Measurements from ENCODE around the gene EXOC6B.

EXOC6B gene

DNA sequence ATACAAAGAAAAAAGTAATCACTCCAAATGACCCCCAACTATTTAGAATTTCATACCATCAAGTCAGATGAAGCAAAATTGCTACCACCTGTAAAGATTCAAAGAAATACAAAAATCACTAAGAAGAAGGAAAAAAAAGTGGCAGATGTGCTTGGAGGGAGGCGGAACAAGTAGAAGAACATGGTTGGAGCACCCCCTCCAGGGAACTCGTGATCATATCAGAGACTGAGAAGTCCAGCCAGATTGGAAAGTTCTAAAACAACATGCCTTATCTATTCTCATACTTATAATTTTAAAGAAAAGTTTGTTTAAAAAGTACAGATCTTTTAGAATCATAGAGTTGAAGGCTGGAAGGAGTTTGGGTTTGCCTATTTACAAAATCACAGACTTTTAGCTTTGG, 564.8 kb downstream of the EXOC6B start:
- DNase-seq = no peak

DNA sequence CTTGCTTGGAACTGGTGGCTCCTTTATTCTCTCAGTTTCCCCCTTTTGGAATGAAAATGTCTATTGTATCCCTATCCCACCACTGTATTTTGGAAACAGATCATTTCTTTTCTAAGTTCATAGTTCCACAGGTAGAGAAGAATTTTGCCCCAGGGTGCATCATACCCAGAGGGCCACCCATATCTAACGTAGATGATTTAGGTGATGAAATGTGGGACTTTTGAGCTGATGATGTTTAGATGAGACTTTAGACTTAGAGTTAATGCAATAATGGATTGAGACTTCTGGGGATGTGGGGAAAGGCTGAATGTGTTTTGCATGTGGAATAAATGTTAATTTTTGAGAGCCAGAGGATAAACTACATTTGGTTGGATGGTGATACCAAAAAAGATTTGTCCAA, 570.3 kb downstream of the EXOC6B start:
- DNase-seq = no peak

DNA sequence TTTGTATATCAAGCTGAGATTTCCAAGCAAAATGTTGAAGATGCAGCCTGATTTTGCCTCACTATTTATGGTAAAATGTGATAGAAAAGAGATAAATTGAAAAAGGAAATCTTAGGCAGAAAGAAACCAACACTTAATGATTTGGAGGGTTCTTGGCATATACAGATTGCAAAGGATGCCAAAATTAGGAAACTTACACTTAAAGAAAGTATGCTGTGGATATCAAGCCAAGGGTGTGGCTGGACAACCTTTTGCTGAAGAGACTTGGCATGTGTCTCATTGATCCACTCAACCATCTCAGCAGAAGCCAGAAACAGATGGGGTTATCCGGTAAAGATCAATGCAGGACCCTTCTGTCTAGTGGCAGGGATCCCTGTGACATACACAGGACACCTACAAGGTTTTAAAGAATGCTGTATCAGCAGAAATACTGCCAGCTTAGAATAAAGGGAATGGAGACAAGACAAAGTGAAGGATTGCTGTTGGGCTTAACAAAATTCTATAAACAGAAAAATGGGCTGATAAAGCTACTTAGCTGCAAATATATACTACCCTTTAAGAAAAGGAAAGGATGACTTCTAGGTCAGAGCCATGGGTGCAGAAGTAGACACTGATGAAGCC, 570.9 kb downstream of the EXOC6B start:
- DNase-seq = no peak

DNA sequence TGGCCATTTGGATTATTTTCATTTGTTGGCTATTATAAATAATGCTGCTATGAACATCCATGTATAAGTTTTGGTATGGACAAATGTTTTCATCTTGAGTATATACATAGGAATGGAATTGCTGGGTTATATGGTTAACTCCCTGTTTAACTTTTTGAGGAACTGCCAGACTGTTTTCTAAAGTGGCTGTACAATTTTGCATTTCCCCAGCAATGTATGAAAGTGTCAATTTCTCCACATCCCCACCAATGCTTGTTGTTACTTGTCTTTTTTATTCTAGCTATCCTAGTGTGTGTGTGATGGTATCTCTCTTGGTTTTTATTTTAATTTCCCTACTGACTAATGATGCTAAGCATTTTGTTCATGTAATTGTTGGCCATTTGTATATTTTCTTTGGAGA, 587.5 kb downstream of the EXOC6B start:
- DNase-seq = no peak

DNA sequence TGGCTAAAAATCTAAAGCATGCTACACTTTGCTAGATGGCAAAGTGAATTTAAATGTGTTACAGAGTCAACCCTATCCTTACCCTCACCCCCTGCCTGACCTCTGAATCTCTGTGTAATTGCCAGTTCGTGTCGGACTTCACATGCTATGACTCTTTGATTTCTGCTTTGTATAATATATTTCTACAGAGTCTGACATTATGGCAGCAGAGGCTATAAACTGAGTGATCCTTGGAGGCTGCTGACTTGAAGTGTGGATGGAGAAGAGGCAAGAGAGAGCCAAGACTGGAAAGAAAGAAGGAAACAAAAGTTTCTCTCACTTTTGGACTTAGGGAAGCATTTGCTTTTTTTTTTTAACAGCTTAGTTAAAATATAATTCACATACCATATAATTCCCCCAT, 588.3 kb downstream of the EXOC6B start:
- DNase-seq = no peak

DNA sequence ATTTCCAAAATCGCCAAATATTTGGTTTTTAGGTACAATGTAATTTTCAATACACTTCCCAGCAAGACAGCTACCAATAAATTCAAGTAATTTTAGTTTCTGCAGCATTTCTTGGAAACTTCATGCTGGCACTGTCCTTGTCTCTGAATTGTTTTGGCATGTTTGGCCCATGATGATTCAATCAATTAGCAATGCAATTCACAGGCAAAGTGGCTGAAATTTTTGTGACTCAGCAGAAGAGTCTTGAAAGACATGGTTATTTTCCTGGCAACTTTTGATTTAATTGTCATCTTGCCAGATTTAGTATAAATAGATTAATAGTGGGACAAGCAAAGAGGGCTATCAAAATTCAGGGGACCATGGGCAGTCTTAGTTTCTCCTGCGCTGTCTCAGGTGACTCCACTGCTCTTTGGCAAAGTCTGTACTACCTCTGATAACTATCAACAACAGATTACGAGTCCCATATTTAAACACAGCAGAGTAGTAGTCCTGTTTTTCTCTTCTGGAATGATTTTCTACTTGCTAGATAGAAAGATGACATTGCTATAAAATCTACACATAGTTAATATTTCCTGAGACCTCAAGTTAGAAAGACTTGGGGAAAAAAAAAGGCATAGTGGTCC, 589.3 kb downstream of the EXOC6B start:
- no peak for DNase-seq

DNA sequence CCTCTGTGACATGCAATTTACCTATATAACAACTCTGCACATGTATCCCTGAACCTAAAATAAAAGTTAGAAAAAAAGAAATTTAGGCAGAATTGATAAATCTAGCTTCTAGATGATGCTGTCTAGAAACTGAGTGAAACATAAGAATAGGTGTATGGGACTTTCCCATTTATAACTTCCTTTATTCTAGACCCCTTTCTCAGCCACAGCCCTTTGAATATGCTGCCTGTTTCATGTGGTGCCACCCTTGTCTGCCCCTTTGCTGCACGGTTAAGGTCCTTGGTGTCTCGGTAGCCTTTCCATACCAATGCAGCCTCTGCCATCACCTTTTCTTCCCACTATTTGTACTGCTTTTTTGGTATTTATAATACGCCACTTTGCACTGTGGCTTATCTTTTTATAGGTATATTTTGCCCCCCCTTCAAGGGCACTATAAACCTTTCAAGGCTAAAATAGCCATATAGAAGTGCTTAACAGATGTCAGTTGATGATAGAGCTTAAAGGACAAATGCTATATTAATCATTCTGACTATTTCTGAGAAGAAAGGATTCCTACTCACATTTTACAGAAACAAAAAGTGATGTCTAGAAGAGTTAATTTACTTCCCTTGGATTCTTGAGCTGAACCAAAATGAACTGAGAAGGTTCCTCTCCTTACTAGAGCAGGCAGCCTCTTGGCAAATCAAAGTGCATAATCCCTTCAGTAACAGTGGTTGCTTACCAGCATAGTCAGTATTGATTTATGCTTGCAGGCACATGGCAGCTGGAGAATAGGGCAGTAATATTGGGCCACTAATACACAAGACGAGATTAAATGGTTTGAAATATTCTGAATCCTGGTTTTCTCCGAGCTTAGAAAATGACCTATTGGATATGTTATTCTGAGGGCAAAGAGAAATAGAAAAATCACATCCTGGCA, 590.1 kb downstream of the EXOC6B start:
- DNase-seq = no peak

DNA sequence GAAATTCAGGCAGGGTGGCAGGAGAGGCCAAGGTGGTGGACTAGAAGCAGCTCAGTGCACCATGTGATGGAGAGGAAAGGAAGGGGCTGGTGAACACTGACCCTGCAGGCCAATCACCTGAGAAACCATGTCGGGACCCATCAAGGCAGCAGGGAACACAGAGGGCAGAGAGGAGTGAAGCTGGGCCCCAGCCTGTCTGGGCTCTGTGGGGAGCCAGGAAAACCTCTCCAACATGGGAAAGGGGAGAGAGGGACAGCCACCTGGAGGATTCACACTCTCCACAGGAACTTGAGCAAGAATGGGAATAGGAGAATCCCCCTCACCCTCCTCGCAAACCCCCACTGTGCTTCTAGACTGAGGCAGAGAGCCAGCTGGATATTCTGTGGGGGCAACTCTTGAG, 592.6 kb downstream of the EXOC6B start:
- DNase-seq = no peak

DNA sequence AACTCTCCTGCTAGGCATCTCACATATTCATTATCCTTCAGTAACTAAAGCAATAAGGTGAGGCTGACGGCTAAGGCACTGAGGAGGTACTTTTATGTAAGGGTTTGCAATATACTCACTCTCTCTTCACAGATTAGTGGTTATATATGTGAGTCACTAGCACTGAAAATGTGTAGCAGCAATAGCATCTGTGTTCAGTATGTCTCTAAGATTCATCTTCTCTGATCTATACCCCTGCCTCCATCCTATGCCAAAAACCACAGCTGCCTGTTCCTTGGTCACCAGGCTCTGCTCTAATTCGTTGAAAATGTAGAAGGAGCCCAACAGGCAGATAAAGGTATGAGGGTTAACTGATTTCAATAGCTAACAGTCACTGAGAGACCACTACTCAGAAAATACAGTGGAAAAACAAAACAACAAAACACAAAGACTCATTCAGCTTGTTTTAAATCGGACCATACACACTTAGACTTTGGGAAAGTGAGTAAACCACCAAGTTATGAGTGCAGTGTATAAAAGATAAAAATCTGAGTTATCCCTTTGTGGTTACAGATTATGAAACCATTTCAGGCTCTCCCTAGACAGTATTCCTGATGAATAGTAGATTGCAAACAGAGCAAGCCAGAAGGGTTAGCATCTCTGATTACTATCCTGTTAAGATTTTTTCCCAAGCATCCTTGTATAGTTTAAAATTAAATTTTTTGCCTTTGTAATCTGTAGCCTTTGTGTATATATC, 602.8 kb downstream of the EXOC6B start:
- DNase-seq = no peak

DNA sequence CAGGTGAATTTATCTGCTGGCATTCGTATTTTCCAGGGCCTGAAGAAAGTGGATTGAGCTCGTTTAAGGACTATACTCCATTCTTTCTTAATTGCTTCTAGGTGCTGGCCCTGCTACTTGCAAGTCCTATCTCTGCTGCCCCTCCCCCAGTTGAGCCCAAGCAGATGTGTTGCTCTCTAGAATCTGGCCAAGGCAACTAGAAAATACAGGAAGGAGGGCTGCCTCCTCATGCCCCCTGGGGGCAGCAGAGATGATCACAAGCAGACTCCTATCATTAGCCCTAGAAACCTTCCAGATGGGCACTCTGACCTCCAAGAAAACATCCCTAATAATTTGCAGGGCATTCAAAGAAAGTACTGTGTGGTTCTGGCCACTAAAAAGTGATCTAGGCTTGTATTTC, 605.7 kb downstream of the EXOC6B start:
- no peak for DNase-seq

DNA sequence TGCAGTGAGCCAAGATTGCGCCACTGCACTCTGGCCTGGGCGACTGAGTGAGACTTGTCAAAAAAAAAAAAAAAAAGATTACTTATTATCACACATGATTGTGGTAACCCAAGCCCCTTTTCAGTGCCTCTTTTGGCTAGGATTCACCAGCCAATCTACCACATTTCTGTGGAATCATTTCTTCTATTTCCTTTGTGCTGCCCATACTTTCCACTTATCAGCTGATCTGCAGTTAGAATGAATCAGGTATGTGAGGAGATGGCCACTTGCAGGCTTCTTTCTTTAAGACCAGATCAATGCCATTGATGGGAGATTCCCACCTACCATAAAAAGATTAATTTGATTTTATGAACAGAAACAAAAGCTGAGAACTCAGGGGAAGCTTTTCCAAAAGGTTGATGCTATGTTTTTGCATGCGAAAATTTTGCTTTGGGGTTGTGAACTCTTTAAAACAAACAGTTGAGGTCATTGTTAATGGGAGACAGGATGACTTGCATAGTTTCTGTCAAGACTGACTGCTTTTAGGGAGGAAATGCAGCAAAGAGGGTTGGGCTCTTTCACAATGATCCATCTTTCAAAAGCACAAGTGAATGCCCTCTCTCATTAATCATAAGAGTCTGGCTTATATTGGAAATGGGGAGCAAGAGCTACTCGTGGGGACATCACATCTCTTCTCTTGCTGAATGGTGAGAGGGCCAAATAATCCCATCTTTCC, 611.2 kb downstream of the EXOC6B start:
- DNase-seq = no peak

DNA sequence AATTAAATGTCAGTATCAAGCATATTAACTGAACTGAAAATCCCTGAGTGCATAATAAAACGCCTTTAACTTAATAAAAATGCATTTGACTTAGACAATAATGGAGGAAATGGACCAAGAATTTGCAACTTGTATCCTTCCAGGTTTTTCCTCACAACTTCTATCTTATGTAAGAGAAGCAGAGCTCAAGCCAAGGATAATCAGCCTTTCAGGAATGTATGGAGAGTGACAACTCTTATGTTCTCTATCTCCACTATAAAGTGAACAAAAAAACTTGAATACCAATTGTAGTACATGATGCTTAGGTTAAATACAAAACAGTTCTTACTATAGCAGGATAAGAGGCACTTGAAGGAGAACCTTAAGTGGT, 613.4 kb downstream of the EXOC6B start:
- no peak for DNase-seq

DNA sequence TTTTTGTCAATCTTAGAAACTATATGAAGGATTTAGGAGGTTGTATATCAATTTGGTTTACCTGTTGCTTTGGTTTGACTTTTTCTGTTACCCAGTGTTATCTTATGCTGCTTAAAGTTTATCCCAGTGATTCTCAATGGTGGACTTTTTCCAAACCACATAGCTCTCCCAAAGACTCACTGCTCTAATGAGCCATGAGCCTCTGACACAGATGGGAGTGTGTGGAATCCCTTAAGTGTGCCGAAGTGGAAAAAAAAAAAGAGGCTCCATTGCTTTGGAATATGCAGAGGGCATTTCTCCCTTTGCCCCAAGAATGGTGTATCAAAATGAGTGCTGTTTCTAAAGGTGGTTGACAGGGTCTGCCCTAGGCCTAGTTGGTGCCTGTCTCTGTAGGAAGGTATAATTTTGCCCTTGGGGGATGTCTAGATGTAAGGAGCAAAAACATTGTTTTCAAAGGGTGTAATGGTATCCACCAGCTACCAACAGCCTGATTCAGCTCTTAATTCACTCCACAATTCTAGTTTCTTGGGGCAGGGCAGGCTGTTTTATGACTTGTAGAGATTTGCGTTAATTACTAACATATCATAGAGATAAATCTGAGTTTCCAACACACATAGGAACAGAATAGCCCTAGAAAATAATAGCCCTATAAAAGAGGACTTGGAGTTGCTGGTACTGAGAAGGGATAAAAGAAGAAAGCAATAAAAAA, 613.9 kb downstream of the EXOC6B start:
- DNase-seq = no peak

DNA sequence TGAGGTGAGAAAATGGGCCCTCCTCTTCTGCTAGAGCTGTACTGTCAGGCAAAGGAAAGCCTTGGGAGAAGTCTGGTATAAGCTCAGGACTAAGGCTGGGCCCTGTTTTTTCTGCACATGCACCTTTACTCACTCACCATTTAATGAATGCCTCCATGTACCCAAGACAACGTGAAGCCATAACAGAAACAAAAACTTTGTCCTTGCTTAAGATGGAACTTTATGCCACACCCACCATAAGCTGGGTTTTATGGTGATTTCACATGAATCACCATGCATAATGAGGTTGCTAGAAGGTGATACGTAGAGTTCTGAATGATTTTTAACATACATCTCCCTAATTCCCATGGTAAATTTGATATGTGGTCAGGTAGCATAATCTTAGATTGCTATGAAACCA, 614.5 kb downstream of the EXOC6B start:
- no peak for DNase-seq

DNA sequence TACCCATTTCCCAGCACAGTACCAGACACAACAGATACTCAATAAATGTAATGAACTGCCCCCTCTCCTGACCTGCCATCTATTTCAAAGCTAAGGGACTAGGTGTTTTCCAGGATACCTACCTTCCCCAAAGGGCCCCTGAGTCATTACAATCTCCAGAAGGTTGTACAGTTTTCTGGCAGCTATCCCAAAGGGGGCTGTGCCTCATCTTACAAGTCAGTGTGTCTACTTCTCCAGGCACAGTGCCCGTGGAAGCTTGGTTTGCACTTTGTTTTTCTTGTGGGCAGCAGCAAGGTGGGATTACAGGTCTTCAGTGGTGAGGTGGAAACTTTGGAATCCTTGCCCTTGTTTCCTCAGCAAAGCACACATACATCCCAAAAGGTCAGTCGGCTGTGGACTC, 615.4 kb downstream of the EXOC6B start:
- DNase-seq = no peak

DNA sequence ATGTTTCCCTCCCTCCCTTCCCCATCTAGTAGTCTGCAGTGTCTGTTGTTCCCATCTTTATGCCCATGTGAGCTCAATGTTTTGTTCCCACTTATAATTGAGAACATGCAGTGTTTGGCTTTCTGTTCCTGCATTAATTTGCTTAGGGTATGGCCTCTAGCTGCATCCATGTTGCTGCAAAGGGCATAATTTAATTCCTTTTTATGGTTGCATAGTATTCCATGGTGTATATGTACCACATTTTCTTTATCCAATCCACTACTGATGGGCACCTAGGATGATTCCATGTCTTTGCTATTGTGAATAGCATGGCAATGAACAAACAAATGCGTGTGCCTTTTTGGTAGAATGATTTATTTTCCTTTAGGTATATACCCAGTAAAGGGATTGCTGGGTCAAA, 617.6 kb downstream of the EXOC6B start:
- DNase-seq = no peak

DNA sequence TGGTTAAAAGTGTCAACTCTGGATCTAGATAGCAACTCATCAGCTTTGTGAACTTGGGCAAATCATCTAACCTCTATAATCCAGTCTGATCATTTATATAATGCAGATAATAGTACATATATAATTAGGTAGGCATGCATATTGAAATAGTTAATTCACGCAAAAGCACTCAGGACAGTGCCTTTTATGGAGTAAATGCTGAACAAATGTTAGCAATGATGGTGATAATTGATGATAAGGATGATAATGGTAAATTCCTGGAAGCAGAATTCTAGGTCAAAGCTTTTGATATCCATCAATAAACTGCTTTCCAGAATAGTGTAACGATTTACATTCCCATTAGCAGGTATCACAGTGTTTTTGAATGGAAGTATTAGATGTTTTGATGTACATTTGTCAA, 618.5 kb downstream of the EXOC6B start:
- DNase-seq = no peak

DNA sequence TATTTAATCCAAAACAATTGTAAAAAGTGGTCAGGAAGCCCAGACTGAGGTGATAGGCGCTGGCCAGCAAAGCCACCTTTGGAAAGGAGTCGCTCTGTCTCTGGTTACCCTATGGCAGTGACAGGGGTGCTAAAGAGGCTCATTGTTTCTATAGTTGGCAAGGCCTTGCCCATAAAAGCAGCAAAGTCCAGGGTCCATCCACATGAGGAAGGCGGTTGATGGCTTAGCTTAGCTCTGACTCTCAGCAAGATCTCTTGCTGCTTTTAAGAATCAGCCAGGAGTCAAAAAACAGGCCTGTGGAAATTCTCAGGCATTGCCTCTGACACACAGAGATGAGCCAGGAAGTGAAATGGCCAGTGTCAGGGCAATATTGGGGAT, 620.3 kb downstream of the EXOC6B start:
- DNase-seq = no peak

DNA sequence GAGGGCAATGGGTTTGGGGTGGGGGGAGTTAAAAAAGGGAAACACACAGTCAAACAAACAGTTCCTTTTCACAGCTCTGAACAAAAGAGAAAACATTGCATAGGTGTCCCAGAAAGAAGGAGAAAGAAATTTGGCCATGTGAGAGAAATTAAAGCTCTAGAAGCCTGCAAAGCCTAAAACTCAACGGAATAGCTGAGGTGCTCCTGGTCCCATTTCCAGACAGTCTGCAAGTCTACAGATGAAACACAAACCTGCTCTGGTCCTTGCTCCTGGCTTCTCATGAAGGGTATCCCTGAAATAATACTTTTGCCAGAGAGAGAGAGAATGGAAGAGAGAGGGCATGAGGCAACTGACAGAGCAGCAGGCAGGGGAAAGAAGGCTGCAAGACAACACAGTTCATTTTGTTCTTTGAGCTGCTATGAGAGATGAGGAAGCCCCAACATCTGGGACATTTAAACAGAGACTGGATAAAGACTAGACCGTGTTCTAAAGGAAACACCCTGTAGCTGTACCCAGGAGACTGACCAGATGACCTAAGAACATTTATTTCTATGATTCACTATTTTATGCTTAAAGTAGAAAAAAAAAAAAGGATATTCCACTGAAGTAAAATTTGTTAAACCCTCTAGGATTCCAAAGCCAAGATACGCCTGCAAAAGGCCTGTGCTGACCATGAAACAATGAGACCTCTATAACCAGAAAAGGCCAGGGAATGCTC, 620.9 kb downstream of the EXOC6B start:
- no peak for DNase-seq

DNA sequence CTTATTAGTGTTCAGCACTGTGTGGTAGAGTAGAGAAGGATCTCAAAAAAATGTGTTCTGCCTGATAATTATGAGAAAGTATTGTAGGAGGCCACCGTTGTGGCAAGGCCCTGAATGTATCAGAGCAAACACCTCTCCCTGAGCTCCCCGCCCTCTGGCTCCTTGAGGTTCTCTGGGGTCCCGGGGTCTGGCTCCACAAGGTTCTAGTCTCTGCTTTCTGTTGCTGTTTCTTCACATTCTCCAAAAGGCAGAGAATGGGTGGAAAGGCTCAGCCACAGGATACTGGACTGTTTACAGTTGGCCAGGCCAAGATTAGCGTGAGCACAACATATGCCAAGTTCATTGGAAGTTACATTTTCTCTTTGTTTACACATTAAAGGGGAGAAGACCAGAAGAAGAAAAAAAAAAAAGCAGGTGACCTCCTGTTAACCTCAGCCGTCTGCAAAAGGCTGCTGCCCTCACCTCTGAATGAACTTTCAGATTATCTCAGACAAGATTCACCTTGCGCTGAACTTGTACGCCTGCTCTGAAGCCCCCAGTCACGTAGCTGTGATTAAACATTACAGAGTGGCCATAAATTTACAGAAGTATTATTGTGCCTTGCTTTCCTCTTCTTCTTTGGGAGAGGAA, 621.6 kb downstream of the EXOC6B start:
- no peak for DNase-seq
